RWPE1 (cell line): ENCODE results near the gene HNRNPH2.

Source experiments
- CTCF ChIA-PET: fragments of 350-600 bp; sonication (Branson Sonifier 250); formaldehyde crosslinking; extraction: SDS; loops from one replicate; lab custom pipeline; 2021; lab: Yijun Ruan, JAX
- POLR2A ChIA-PET: fragments of 400-600 bp; formaldehyde crosslinking; extraction: SDS; loops from one replicate; lab custom pipeline; 2020; ENCODE audit warnings: antibody characterized with exemption; ENCODE audit not compliant: low non-redundant PET; lab: Yijun Ruan, JAX
- DNase-seq: peaks from one replicate; pipeline ENCODE4 v3.0.0; 2012; ENCODE audit warnings: low spot score
- H3K27ac ChIP-seq: fragments of 450-650 bp; 2 replicates; pipeline ENCODE4 v1.5.1; 2017
- TF ChIP-seq, protein P1 (sequence below): fragments of 450-650 bp; conservative IDR thresholded peaks from 2 replicates; pipeline ENCODE4 v1.5.1; 2017; ENCODE audit warnings: low read depth, mild to moderate bottlenecking

The HNRNPH2 gene

GRCh38 chrX:101385026-101385684, 22.9 kb upstream of the HNRNPH2 start:
- no peak overlapping the region for H3K27ac ChIP-seq
- ChIA-PET POLR2A (no interaction called here), CTCF (no interaction called here)
- TF ChIP-seq, protein P1, sequence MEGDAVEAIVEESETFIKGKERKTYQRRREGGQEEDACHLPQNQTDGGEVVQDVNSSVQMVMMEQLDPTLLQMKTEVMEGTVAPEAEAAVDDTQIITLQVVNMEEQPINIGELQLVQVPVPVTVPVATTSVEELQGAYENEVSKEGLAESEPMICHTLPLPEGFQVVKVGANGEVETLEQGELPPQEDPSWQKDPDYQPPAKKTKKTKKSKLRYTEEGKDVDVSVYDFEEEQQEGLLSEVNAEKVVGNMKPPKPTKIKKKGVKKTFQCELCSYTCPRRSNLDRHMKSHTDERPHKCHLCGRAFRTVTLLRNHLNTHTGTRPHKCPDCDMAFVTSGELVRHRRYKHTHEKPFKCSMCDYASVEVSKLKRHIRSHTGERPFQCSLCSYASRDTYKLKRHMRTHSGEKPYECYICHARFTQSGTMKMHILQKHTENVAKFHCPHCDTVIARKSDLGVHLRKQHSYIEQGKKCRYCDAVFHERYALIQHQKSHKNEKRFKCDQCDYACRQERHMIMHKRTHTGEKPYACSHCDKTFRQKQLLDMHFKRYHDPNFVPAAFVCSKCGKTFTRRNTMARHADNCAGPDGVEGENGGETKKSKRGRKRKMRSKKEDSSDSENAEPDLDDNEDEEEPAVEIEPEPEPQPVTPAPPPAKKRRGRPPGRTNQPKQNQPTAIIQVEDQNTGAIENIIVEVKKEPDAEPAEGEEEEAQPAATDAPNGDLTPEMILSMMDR, result no peak
- DNase-seq, result no peak

- ChIA-PET POLR2A (no interaction called here), CTCF (interaction anchor here (0.7 kb wide), 1 partner anchor 21 kb away, joined by 6 read pairs; no protein-coding TSS in a partner anchor)
- DNase-seq, result no peak
- TF ChIP-seq, protein P1, result no peak
- H3K27ac ChIP-seq, result no peak within 1 kb of the TSS
Observed at GRCh38 chrX:101385795-101386541, 22.1 kb upstream of the HNRNPH2 start, which contains the start of gene BTK. Gene BTK, minus strand, starts transcription at chrX:101386191. Its CDS starts 10,907 bp downstream, at chrX:101375284.

- TF ChIP-seq, protein P1, result no peak
- no peak for DNase-seq
- H3K27ac ChIP-seq, result no peak overlapping the region
- ChIA-PET POLR2A (no interaction called here), CTCF (no interaction called here)
Observed at GRCh38 chrX:101386542-101386885, 21.5 kb upstream of the HNRNPH2 start.

DNA sequence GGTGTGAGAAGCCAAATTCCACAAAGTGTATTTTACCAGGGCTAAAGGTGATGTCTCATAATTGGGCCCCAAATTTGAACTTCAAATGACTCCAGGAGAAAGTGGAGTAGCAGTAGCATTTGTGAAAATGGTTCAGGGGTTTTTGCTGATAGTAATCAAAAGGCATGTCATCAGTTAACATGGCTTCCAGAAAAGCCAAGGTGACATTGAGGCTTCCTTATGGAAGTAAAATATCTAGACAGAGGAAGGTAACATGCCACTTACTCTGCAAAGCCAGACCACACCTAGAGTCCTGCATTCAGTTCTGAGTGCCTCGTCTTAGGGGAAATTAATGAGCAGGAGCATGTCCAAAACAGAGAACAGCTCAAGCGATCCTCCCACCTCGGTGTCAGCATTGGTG, 19.4 kb upstream of the HNRNPH2 start:
- ChIA-PET CTCF (no interaction called here), POLR2A (no interaction called here)
- no peak overlapping the region for H3K27ac ChIP-seq
- DNase-seq, result no peak
- TF ChIP-seq, protein P1, result no peak

- ChIA-PET POLR2A (interaction anchor here (1.5 kb wide), 1 partner anchor 42 kb away, joined by 4 read pairs; the partner anchor contains the start of gene TIMM8A), CTCF (interaction anchor here (0.6 to 0.9 kb wide), 4 partner anchors 10 to 88 kb away, joined by 3 read pairs; no protein-coding TSS in a partner anchor)
- TF ChIP-seq, protein P1, result peak; percentile 71
- H3K27ac ChIP-seq, result peak within 1 kb of the TSS; percentile 78
- peak; percentile 79 for DNase-seq
Observed at GRCh38 chrX:101390664-101391525, 17.1 kb upstream of the HNRNPH2 start, which contains the start of gene RPL36A. Gene RPL36A, plus strand, starts transcription at chrX:101391011. Its CDS starts 33 bp downstream, at chrX:101391044.

GRCh38 chrX:101391831-101392230, 16.2 kb upstream of the HNRNPH2 start:
- H3K27ac ChIP-seq, result no peak overlapping the region
- ChIA-PET CTCF (no interaction called here), POLR2A (no interaction called here)
- TF ChIP-seq, protein P1, result no peak
- DNase-seq, result no peak
